Heart left ventricle (tissue), 16 donors: ENCODE results near the gene CDH23. TPM values are rescaled to one million over a fixed set of nuclear protein-coding genes. Genes with fewer than 3 reads are reported as not detected.

Source experiments
- ATAC-seq, 4 donors: fragments of 200-7000 bp; cut with Tn5 transposase; one replicate each; pipeline ENCODE4 v1.9.1; 2020 to 2022; ENCODE audit warnings: moderate library complexity in 4 of 4, mild to moderate bottlenecking in 3 of 4, moderate number of reproducible peaks in 1 of 4
- DNase-seq, 5 donors: peaks; one replicate each; pipeline ENCODE4 v3.0.0-alpha.2; 2020
- H3K27ac ChIP-seq, 12 donors: fragments of 200-600 bp; sonication (generic) in 4 of 12; one replicate each; pipeline versions ENCODE4 v1.5.0 to v1.8.0; 2016 to 2022; ENCODE audit warnings: mild to moderate bottlenecking in 2 of 12
- H3K27me3 ChIP-seq, 9 donors: fragments of 200-600 bp; sonication (generic) in 2 of 9; one replicate each; pipeline versions ENCODE4 v1.5.1 to v1.8.0; 2016 to 2022; ENCODE audit warnings: mild to moderate bottlenecking in 3 of 9
- H3K36me3 ChIP-seq, 9 donors: fragments of 200-600 bp; sonication (generic) in 2 of 9; one replicate each; pipeline versions ENCODE4 v1.5.0 to v1.8.0; 2018 to 2022; ENCODE audit warnings: mild to moderate bottlenecking in 2 of 9
- H3K4me1 ChIP-seq, 12 donors: fragments of 200-600 bp; sonication (generic) in 4 of 12; one replicate each; pipeline versions ENCODE4 v1.5.0 to v1.8.0; 2016 to 2022; ENCODE audit warnings: mild to moderate bottlenecking in 3 of 12
- H3K4me3 ChIP-seq, 12 donors: fragments of 200-600 bp; sonication (generic) in 4 of 12; one replicate each; pipeline versions ENCODE4 v1.5.0 to v1.8.0; 2017 to 2022; ENCODE audit warnings: mild to moderate bottlenecking in 9 of 12, moderate library complexity in 4 of 12
- H3K9me3 ChIP-seq, 12 donors: fragments of 200-600 bp; sonication (generic) in 4 of 12; one replicate each; pipeline versions ENCODE4 v1.5.0 to v1.8.0; 2016 to 2022; ENCODE audit warnings: mild to moderate bottlenecking in 1 of 12
- POLR2A ChIP-seq, 2 donors: fragments of 450-650 bp; IDR thresholded peaks; one replicate each; pipeline ENCODE4 v1.6.1; 2017; ENCODE audit warnings: antibody characterized with exemption in 2 of 2, mild to moderate bottlenecking in 2 of 2, moderate library complexity in 2 of 2
- WGBS, 4 donors: extraction: QIAGEN DNeasy Blood & Tissue Kit in 2 of 4; methylation state at CpG; one replicate each; pipeline versions ENCODE4 v1.1.5 to v1.1.7; 2013 to 2018; 5-methylcytosine and 5-hydroxymethylcytosine counted together
- intact Hi-C, 10 donors: fragments of 100-400 bp; cut with DNase I; formaldehyde crosslinking; loops; one replicate each; pipeline versions ENCODE4 v1.11.1 to v1.14.2; 2022
- polyA plus RNA-seq, 2 donors: library from polyadenylated mRNA; stranded (reverse); fragments of 200-250 nt; gene quantifications; one replicate each; pipeline ENCODE4 v1.2.3, GENCODE V29; 2013
- total RNA-seq, 9 donors: library from RNA; depleted of rRNA in 2 of 9; stranded (reverse); fragments of >200 nt in 2 of 9; fragmentation: NEBNext Ultra II Directional in 3 of 9; extraction: Animal tissue kit (Norgen Biotek cat#: 25700) in 3 of 9; gene quantifications; one replicate each; pipeline versions ENCODE4 v1.1.0 to v1.2.4, GENCODE V29; 2016 to 2023
- TF ChIP-seq, protein P1 (sequence below), 12 donors: fragments of 200-600 bp; sonication (generic) in 4 of 12; IDR thresholded peaks; one replicate each; pipeline versions ENCODE4 v1.5.0 to v1.8.0; 2018 to 2022; ENCODE audit warnings: antibody characterized with exemption in 12 of 12, mild to moderate bottlenecking in 5 of 12
- donor health status: ischemic (EF 13 %, LVEDD 7.1; RV severe dilation, severe dysfunction).
- donor health status: healthy with polysubstance abuse.
- donor health status: DM: no; HTN: yes; CAD: no.
- donor health status: DM: no; HTN: no; CAD: no.
- donor health status: ischemic (EF 25% LVEDD 6.9; RV normal size, moderate dysfunction).
- donor health status: ischemic (EF 25% LVEDD 5.7; RV mildly dilated, moderate dysfunction).
- donor health status: healthy.
- donor health status: DM: yes; HTN: yes; CAD: no.
- donor health status: ischemic (EF 35%, LVEDD 5.7; RV mildly dilated, moderate dysfunction).
- donor health status: nonischemic (EF 11% LVEDD 7.7; RV severe dilation, severe dysfunction).
- donor health status: DM: yes; HTN: yes; CAD: no.
- donor health status: PGD.
- donor health status: ischemic (EF 29% LVEDD 5.4; RV normal size, mild dysfunction).
- donor health status: nonischemic (EF 23%, LVEDD 6.1; RV moderate dilation, normal function).

Gene CDH23
- total and polyA plus RNA-seq, 11 donors: 1.2 to 8.6 (median 3.9) TPM

DNA sequence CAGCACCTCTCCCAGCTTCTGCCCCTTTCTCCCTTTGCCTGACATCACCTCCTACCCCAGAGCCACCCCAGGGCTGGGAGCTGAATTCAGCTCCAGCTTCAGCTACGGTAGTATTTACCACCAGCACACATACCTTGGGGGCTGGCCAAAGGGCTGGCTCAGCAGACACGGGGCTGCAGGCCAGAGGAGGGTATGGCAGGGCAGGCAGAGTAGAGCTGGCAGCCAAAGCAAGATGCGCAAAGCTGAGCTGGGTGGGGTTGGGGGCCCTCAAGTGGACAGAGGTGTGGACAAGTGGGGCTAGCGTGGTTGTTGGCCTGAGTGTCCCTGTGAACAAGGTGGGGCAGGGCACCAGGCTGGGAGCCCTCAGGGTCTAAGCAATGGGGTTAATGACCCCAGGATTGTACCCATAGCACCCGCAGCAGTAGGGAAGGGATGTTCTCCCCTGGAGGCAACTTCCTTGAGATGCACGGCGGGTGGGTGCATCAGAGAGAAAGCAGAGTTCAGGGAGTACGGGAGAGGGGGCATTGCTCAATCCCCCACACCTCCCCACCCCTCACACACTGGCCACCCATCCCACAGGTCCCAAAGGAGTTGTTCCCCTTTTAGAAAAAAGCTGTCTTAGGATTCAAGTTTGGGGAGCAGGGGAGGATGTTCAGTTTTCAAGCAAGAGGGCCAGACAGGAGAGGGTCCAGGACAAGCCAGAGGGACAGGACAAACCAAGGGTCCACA is 368.6 kb downstream of the CDH23 start:
- no peak overlapping the region for H3K4me3 ChIP-seq
- peaks cover 0 to 67% (median 22%) of the 10 kb centered on the region in 9 donors for H3K36me3 ChIP-seq
- peaks cover 29 to 100% (median 98%) of the 10 kb centered on the region in 12 donors for H3K4me1 ChIP-seq
- peak overlapping the region in 11 of 12 donors; percentile 93 to 98 (median 97) for H3K27ac ChIP-seq
- no peaks in the 10 kb centered on the region for H3K9me3 ChIP-seq
- H3K27me3 ChIP-seq: no peaks in the 10 kb centered on the region
- peak; percentile 45 to 64 (median 58) for ATAC-seq
- WGBS, 4 donors: 32 to 52% (median 45%) methylated on average over 8 of the region's 8 CpGs
- intact Hi-C loops: loop anchor here in 1 of 10 donors (2.0 to 10.0 kb wide), 2 partner anchors 17 to 479 kb away; no protein-coding TSS in a partner anchor
- TF ChIP-seq POLR2A (IDR thresholded peaks at IDR 0.05): no peak
- TF ChIP-seq, protein P1, sequence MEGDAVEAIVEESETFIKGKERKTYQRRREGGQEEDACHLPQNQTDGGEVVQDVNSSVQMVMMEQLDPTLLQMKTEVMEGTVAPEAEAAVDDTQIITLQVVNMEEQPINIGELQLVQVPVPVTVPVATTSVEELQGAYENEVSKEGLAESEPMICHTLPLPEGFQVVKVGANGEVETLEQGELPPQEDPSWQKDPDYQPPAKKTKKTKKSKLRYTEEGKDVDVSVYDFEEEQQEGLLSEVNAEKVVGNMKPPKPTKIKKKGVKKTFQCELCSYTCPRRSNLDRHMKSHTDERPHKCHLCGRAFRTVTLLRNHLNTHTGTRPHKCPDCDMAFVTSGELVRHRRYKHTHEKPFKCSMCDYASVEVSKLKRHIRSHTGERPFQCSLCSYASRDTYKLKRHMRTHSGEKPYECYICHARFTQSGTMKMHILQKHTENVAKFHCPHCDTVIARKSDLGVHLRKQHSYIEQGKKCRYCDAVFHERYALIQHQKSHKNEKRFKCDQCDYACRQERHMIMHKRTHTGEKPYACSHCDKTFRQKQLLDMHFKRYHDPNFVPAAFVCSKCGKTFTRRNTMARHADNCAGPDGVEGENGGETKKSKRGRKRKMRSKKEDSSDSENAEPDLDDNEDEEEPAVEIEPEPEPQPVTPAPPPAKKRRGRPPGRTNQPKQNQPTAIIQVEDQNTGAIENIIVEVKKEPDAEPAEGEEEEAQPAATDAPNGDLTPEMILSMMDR (IDR thresholded peaks at IDR 0.05): peak in 1 of 12 donors; percentile 9
- peak; percentile 69 to 87 (median 73) for DNase-seq

DNA sequence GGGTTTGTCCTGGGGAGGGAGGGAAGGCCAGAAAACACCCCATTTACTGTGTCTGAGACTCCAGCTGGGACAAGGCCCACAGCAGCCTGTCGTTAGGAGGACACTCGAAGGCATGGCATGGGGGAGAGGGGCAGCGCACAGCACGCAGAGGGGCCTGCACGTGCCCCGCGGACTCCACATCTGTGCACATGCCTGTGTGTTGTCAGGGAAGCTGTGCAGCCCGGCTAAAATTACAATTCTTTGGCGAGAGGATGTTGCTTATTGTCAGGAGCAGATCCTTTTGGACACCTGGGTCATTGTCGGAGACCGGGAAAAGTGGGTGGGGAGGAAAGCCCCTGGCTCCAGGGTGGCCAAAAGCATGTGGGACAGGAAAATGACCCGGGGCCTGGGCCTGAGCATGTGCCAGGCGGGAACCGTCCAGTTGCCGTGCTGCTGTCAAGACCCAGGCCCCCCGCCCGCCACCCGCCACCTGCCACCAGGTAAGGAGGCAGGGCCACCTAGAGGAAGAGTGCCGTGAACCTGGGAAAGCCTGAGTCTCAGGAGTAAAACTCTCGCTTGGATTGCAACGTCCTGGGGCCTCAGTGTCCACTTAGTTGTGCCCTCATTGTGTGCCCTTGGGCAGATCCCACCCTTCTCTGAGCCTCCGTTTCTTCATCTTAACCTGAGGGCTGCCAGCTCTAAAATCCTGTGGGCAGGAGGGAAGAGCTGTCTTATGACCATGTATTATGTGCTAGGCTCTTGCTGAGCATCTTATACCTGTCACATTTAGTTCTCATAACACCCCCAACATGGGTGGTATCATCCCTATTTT is 369.4 kb downstream of the CDH23 start:
- 66 to 79% (median 72%) methylated on average over 21 to 22 of the region's 22 CpGs for WGBS, 4 donors
- intact Hi-C loops: loop anchor here in 3 of 10 donors (1.0 to 10.0 kb wide), 4 partner anchors 16 to 479 kb away; no protein-coding TSS in a partner anchor
- Histone ChIP-seq H3K4me3 (no peak overlapping the region), H3K27ac (peak overlapping the region; percentile 37 to 98 (median 97)), H3K4me1 (peaks cover 29 to 100% (median 98%) of the 10 kb centered on the region in 12 donors), H3K9me3 (no peaks in the 10 kb centered on the region), H3K27me3 (no peaks in the 10 kb centered on the region), H3K36me3 (peaks cover 0 to 59% (median 14%) of the 10 kb centered on the region in 9 donors)
- ATAC-seq (no peak), DNase-seq (peak in 4 of 5 donors; percentile 26 to 77 (median 57))
- TF ChIP-seq, protein P1 (IDR thresholded peaks at IDR 0.05): no peak
- TF ChIP-seq POLR2A (IDR thresholded peaks at IDR 0.05): no peak

- H3K27ac ChIP-seq: peak overlapping the region; percentile 22 to 98 (median 97)
- 25 to 45% (median 37%) methylated on average over 10 of the region's 10 CpGs for WGBS, 4 donors
- intact Hi-C loops: loop anchor here in 3 of 10 donors (1.0 to 10.0 kb wide), 3 partner anchors 17 to 478 kb away; no protein-coding TSS in a partner anchor
- peak overlapping the region in 5 of 12 donors; percentile 0 to 24 (median 9) for H3K4me3 ChIP-seq
- H3K4me1 ChIP-seq: peaks cover 29 to 100% (median 99%) of the 10 kb centered on the region in 12 donors
- ATAC-seq (peak; percentile 51 to 67 (median 60)), DNase-seq (peak; percentile 79 to 91 (median 86))
- no peak for TF ChIP-seq POLR2A (IDR thresholded peaks at IDR 0.05)
- TF ChIP-seq, protein P1 (IDR thresholded peaks at IDR 0.05): no peak
- H3K27me3 ChIP-seq: no peaks in the 10 kb centered on the region
- H3K36me3 ChIP-seq: peaks cover 0 to 52% (median 7%) of the 10 kb centered on the region in 9 donors
- no peaks in the 10 kb centered on the region for H3K9me3 ChIP-seq
These were observed 370.1 kb downstream of the CDH23 start for GRCh38 chr10:71766717-71767419.
